ENCODE results near the gene SRL.

- no peak for TF ChIP-seq POLR2A (IDR thresholded peaks at IDR 0.05)
- no peak for TF ChIP-seq CTCF (IDR thresholded peaks at IDR 0.05 in 4 of 5, conservative IDR thresholded peaks at IDR 0.05 in 1 of 5)
These were observed 48.0 kb downstream of the SRL start for GRCh38 chr16:4193920-4194319.
